ENCODE data around the gene SEPTIN8. TPM values are rescaled to one million over a fixed set of nuclear protein-coding genes. Genes with fewer than 3 reads are reported as not detected.

Gene SEPTIN8
- total and polyA plus RNA-seq, 2 of the 13 experiments (the other 11 are each of a cell fraction or from before 2014, with no cell fraction given), result 41.4 to 49.9 TPM

DNA sequence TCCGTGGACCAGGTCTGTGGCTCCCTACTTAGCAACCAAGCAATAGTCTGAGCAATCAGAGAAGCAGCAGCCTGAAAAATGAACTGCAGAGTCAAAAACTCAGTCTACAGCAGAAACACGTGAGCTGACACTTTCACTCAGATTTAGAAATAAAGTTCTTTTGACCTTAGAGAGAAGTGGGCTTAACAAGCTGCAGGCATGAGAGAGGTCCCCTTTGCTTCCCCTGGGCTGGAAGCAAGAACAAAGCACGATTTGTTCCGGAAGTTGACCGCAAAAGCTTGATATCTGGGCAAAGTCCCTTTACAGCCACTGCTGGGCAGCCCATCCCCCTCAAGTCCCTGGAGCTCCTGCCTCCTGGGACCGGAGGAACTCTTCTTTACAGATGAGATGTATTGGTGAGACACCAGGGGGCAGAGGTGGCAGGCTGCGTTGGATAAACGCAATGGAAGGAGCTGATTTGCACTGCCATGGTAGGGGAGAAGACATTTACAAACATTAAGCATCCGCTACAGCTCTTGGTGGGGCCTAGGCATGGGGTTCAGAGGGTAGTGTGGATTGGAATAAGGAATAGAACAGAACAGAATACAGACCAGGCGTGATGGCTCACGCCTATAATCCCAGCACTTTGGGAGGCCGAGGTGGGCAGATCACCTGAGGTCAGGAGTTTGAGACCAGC lies 30.3 kb upstream of the SEPTIN8 start (continued):
- TF ChIP-seq MNT (IDR thresholded peaks at IDR 0.05) (no peak), ISX (CRISPR knock-in tag; conservative IDR thresholded peaks at IDR 0.05) (no peak), ZNF790 (CRISPR knock-in tag; IDR thresholded peaks at IDR 0.05; ENCODE audit: borderline replicate concordance) (no peak), FOXK1 (CRISPR knock-in tag; IDR thresholded peaks at IDR 0.05; ENCODE audit: borderline replicate concordance, low read depth) (peak; percentile 63; the same call in 1 of the 2 replicates), SPEN (CRISPR knock-in tag; IDR thresholded peaks at IDR 0.05; ENCODE audit: low read depth) (0 out of 2 replicates have a peak, but pooled peaks have one; percentile 24), KDM6A (CRISPR knock-in tag; IDR thresholded peaks at IDR 0.05; ENCODE audit: low read depth) (peak; percentile 94), ZNF503 (CRISPR knock-in tag; IDR thresholded peaks at IDR 0.05) (peak; percentile 80), BORCS8-MEF2B (CRISPR knock-in tag; IDR thresholded peaks at IDR 0.05) (no peak), ZNF230 (CRISPR knock-in tag; IDR thresholded peaks at IDR 0.05) (peak; percentile 25; the same call in 1 of the 2 replicates), MBNL3 (CRISPR knock-in tag; conservative IDR thresholded peaks at IDR 0.05) (no peak), RNF219 (CRISPR knock-in tag; IDR thresholded peaks at IDR 0.05) (no peak), ZBTB38 (CRISPR knock-in tag; IDR thresholded peaks at IDR 0.05) (peak; percentile 91), BCL3 (CRISPR knock-in tag; IDR thresholded peaks at IDR 0.05) (0 out of 2 replicates have a peak, but pooled peaks have one; percentile 29), DMAP1 (CRISPR knock-in tag; IDR thresholded peaks at IDR 0.05) (peak; percentile 82), KLF6 (CRISPR knock-in tag; IDR thresholded peaks at IDR 0.05) (no peak), ADNP (CRISPR knock-in tag; IDR thresholded peaks at IDR 0.05) (no peak), ZBTB42 (CRISPR knock-in tag; IDR thresholded peaks at IDR 0.05) (no peak), ZNF530 (CRISPR knock-in tag; IDR thresholded peaks at IDR 0.05; ENCODE audit: low read depth) (no peak)
- TF ChIP-seq, protein P1, sequence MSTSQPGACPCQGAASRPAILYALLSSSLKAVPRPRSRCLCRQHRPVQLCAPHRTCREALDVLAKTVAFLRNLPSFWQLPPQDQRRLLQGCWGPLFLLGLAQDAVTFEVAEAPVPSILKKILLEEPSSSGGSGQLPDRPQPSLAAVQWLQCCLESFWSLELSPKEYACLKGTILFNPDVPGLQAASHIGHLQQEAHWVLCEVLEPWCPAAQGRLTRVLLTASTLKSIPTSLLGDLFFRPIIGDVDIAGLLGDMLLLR (CRISPR knock-in tag; IDR thresholded peaks at IDR 0.05), result 0 out of 2 replicates have a peak, but pooled peaks have one; percentile 18
- TF ChIP-seq, protein P2, sequence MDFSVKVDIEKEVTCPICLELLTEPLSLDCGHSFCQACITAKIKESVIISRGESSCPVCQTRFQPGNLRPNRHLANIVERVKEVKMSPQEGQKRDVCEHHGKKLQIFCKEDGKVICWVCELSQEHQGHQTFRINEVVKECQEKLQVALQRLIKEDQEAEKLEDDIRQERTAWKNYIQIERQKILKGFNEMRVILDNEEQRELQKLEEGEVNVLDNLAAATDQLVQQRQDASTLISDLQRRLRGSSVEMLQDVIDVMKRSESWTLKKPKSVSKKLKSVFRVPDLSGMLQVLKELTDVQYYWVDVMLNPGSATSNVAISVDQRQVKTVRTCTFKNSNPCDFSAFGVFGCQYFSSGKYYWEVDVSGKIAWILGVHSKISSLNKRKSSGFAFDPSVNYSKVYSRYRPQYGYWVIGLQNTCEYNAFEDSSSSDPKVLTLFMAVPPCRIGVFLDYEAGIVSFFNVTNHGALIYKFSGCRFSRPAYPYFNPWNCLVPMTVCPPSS (IDR thresholded peaks at IDR 0.05), result no peak
- TF ChIP-seq, protein P3, sequence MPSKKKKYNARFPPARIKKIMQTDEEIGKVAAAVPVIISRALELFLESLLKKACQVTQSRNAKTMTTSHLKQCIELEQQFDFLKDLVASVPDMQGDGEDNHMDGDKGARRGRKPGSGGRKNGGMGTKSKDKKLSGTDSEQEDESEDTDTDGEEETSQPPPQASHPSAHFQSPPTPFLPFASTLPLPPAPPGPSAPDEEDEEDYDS (CRISPR knock-in tag; IDR thresholded peaks at IDR 0.05), result peak; percentile 79

Measured in HepG2 (cell line).